B cell (primary cell): Measurements from ENCODE around the gene CD44. TPM values are rescaled to one million over a fixed set of nuclear protein-coding genes. Genes with fewer than 3 reads are reported as not detected.

Experiments used
- ATAC-seq: fragments of 200-7000 bp; cut with Tn5 transposase; one replicate; pipeline ENCODE4 v1.10.0; 2021; ENCODE audit warnings: low read depth, mild to moderate bottlenecking, moderate number of reproducible peaks, moderate library complexity
- CTCF ChIA-PET: fragments of 350-600 bp; sonication (Branson Sonifier 250); formaldehyde crosslinking; loops from one replicate; lab custom pipeline; 2021; ENCODE audit warnings: antibody characterized with exemption, inconsistent platforms; lab: Charles Lee
- POLR2A ChIA-PET: fragments of 350-600 bp; sonication (Branson Sonifier 250); formaldehyde crosslinking; loops from one replicate; lab custom pipeline; 2021; ENCODE audit warnings: antibody characterized with exemption; lab: Charles Lee
- DNase-seq: peaks from one replicate; pipeline ENCODE4 v3.0.0; 2013
- H2AFZ ChIP-seq: 2 replicates; pipeline ENCODE4 v1.6.1; 2012; ENCODE audit warnings: mild to moderate bottlenecking, low read depth, low read length; ENCODE audit not compliant: insufficient read depth, poor library complexity, severe bottlenecking
- H3K27ac ChIP-seq, 2 donors: 1 replicate in 1 of 2; 2 replicates in 1 of 2; pipeline ENCODE4 v1.5.1; 2012 to 2013; ENCODE audit warnings: low read length in 2 of 2, mild to moderate bottlenecking in 2 of 2, moderate library complexity in 1 of 2
- H3K27me3 ChIP-seq, 4 experiments: fragments of 200-600 bp in 1 of 4; sonication (generic) in 1 of 4; replicated peaks in 1 of 4; 1 replicate in 2 of 4; 2 replicates in 2 of 4; pipeline versions ENCODE4 v1.6.1 to v1.7.0; 2013 to 2016; ENCODE audit warnings: low read length in 3 of 4, mild to moderate bottlenecking in 2 of 4, mixed read lengths in 1 of 4, moderate library complexity in 1 of 4; ENCODE audit not compliant: insufficient read depth in 4 of 4, control insufficient read depth in 3 of 4; ENCODE audit errors: control extremely low read depth in 1 of 4
- H3K36me3 ChIP-seq, 2 experiments: replicated peaks in 1 of 2; 1 replicate in 1 of 2; 2 replicates in 1 of 2; pipeline versions ENCODE4 v1.6.1 to v1.7.1; 2013; ENCODE audit warnings: low read length in 1 of 2; ENCODE audit not compliant: insufficient read depth in 2 of 2, control insufficient read depth in 1 of 2; ENCODE audit errors: control extremely low read depth in 1 of 2, extremely low read depth in 1 of 2
- H3K4me1 ChIP-seq, 2 donors: fragments of 200-600 bp in 1 of 2; sonication (generic) in 1 of 2; 1 replicate in 1 of 2; 2 replicates in 1 of 2; pipeline versions ENCODE4 v1.5.1 to v1.6.1; 2013 to 2017; ENCODE audit warnings: low read length in 2 of 2; ENCODE audit not compliant: control insufficient read depth in 2 of 2, insufficient read depth in 2 of 2
- H3K4me2 ChIP-seq: replicated peaks from 2 replicates; pipeline ENCODE3; 2012; ENCODE audit warnings: mild to moderate bottlenecking, low read depth, low read length; ENCODE audit not compliant: poor library complexity, severe bottlenecking
- H3K4me3 ChIP-seq, 5 experiments: fragments of 200-600 bp in 1 of 5; sonication (generic) in 1 of 5; 1 replicate in 3 of 5; 2 replicates in 2 of 5; pipeline versions ENCODE4 v1.5.1 to v1.7.0; 2011 to 2016; ENCODE audit warnings: low read length in 4 of 5, mild to moderate bottlenecking in 4 of 5, low read depth in 2 of 5, control low read depth in 1 of 5, moderate library complexity in 1 of 5; ENCODE audit not compliant: insufficient read depth in 1 of 5; ENCODE audit errors: control extremely low read depth in 1 of 5, extremely low read depth in 1 of 5
- H3K79me2 ChIP-seq: fragments of 200-600 bp; sonication (generic); one replicate; pipeline ENCODE4 v1.6.0; 2016; ENCODE audit warnings: low read length; ENCODE audit not compliant: control insufficient read depth, insufficient read depth
- H3K9ac ChIP-seq: fragments of 200-600 bp; sonication (generic); 2 replicates; pipeline ENCODE4 v1.6.1; 2017; ENCODE audit warnings: mild to moderate bottlenecking, low read length, moderate library complexity
- H3K9me3 ChIP-seq, 3 donors: one replicate each; pipeline versions ENCODE4 v1.6.1 to v1.7.1; 2013; ENCODE audit warnings: low read length in 2 of 3; ENCODE audit not compliant: control insufficient read depth in 2 of 3, insufficient read depth in 1 of 3; ENCODE audit errors: control extremely low read depth in 1 of 3
- H4K20me1 ChIP-seq: 2 replicates; pipeline ENCODE4 v1.6.0; 2012; ENCODE audit warnings: mild to moderate bottlenecking, low read length; ENCODE audit not compliant: insufficient read depth, control insufficient read depth, poor library complexity, severe bottlenecking
- H3K27ac Mint-ChIP-seq: one replicate; pipeline ENCODE4 v1.8.0; 2021; ENCODE audit warnings: mixed read lengths
- H3K27me3 Mint-ChIP-seq: one replicate; pipeline ENCODE4 v1.8.0; 2021; ENCODE audit warnings: mixed read lengths
- H3K4me1 Mint-ChIP-seq: one replicate; pipeline ENCODE4 v1.8.0; 2021; ENCODE audit warnings: mixed read lengths
- H3K4me3 Mint-ChIP-seq: one replicate; pipeline ENCODE4 v1.8.0; 2021; ENCODE audit warnings: mixed read lengths
- H3K9me3 Mint-ChIP-seq: one replicate; pipeline ENCODE4 v1.8.0; 2022; ENCODE audit warnings: mixed read lengths; ENCODE audit not compliant: insufficient read depth
- CTCF ChIP-seq: fragments of 200-600 bp; IDR thresholded peaks from one replicate; pipeline ENCODE4 v1.8.0; 2022; ENCODE audit warnings: antibody characterized with exemption, mild to moderate bottlenecking
- EZH2 ChIP-seq: IDR thresholded peaks from 2 replicates; pipeline ENCODE4 v1.6.1; 2012; ENCODE audit warnings: borderline replicate concordance, low read depth, mild to moderate bottlenecking, moderate library complexity, low read length; ENCODE audit not compliant: insufficient read depth, poor library complexity, severe bottlenecking
- WGBS: methylation state at CpG from one replicate; pipeline ENCODE4 v1.1.5; 2013; ENCODE audit warnings: missing lambda C conversion rate; ENCODE audit not compliant: insufficient coverage; 5-methylcytosine and 5-hydroxymethylcytosine counted together
- intact Hi-C: fragments of 100-400 bp; cut with micrococcal nuclease; formaldehyde crosslinking; loops from one replicate; pipeline ENCODE4 v1.10.0; 2022
- polyA plus RNA-seq: library from polyadenylated mRNA; depleted of rRNA; stranded (reverse); fragments of >200 nt; gene quantifications from 2 replicates; pipeline ENCODE4 v1.2.3, GENCODE V29; 2012
- total RNA-seq, 2 donors: library from RNA; stranded (reverse); fragments of 120-200 nt in 1 of 2; gene quantifications; 1 replicate in 1 of 2; 2 replicates in 1 of 2; pipeline versions ENCODE4 v1.2.3 to v1.2.4, GENCODE V29; 2013 to 2022

Gene CD44
- total and polyA plus RNA-seq, 2 donors (not counting 1 experiment from before 2014, with no cell fraction given) = 261 to 896 TPM

DNA sequence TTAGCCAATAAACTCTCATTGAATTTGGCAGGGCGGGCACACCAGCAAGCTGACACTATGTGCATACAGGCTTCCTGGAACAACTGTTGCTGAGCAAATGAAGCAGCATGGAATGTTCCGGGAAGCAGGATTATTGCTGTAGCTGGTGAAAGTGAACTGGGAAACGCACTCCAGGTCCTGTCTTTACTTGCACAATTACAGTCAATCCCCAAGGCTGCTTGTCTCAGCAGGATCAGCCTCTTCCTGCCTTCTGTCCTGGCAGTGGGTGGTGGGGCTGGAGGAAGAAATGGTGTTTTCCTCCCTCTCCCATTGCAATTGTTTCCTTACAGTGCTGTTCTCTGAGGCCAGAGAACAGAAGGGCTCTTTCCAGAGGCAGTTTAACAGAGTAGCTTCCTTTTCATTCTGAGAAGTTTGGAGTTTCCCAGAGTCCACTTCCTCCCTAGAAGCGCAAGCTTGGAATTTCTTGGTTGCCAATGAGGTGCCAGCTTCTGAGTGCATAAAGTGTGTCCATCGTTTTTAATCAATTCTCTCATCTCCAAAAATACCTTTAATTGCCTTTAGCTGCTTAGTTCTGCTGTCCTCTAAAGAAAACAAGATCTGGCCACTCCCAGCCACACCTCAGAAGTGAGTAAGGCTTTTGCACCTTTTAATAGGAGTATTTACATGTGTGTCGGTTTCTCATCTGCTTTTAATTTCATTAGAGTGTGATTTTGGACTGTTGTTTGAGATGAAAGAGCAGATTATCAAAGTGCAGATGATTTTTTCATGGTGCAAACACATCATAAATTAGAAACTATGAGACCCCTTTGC lies 19.9 kb downstream of the CD44 start:
- Mint-ChIP-seq H3K27me3 (no peaks in the 10 kb centered on the region), H3K9me3 (peaks cover 3% of the 10 kb centered on the region), H3K4me1 (peaks cover 95% of the 10 kb centered on the region), H3K27ac (peak overlapping the region; percentile 32), H3K4me3 (no peak overlapping the region)
- Histone ChIP-seq H3K27ac (peak overlapping the region; percentile 2 to 98), H4K20me1 (peaks cover 33% of the 10 kb centered on the region), H3K4me1 (peaks cover 86 to 93% of the 10 kb centered on the region in 2 donors), H3K9me3 (no peaks in the 10 kb centered on the region), H3K9ac (no peak overlapping the region), H3K79me2 (peaks cover 100% of the 10 kb centered on the region), H3K4me2 (peak overlapping the region; percentile 4), H3K27me3 (no peaks in the 10 kb centered on the region), H3K4me3 (no peak overlapping the region), H3K36me3 (peaks cover 0 to 39% of the 10 kb centered on the region in 2 experiments), H2AFZ (no peak overlapping the region)
- TF ChIP-seq EZH2 = no peak
- no peak for TF ChIP-seq CTCF
- no peak for DNase-seq
- intact Hi-C loops = no loop called here
- ATAC-seq = no peak
- 100% methylated on average over 2 of the region's 6 CpGs for WGBS
- ChIA-PET POLR2A (no interaction called here), CTCF (interaction anchor here (3.7 kb wide), 1 partner anchor 13 kb away, joined by 12 read pairs; no protein-coding TSS in a partner anchor)
